Measurements from ENCODE around the gene OAS2.

The OAS2 gene

GRCh38 chr12:112964067-112964670 lies 14.2 kb upstream of the OAS2 start:
- H3K4me1 ChIP-seq (ENCODE audit: low read depth, poor library complexity, severe bottlenecking): no peaks in the 10 kb centered on the region
- no peak overlapping the region for H3K4me3 ChIP-seq (IDR thresholded peaks at IDR 0.05; ENCODE audit: insufficient read depth, low read depth, low read length)
- H3K27ac ChIP-seq: no peak overlapping the region
- H2AFZ ChIP-seq (ENCODE audit: low read depth): no peak overlapping the region
- no peaks in the 10 kb centered on the region for H3K36me3 ChIP-seq (ENCODE audit: insufficient read depth)
- no peak for TF ChIP-seq CTCF (conservative IDR thresholded peaks at IDR 0.05; ENCODE audit: low read depth, low read length)
- no peak overlapping the region for H3K4me2 ChIP-seq
- no peak overlapping the region for H3K9ac ChIP-seq
- no peaks in the 10 kb centered on the region for H3K27me3 ChIP-seq (ENCODE audit: insufficient read depth, low read depth)
- no peaks in the 10 kb centered on the region for H4K20me1 ChIP-seq (ENCODE audit: insufficient read depth)
- no peaks in the 10 kb centered on the region for H3K79me2 ChIP-seq (ENCODE audit: insufficient read depth, low read depth)

GRCh38 chr12:112964915-112965314 lies 13.4 kb upstream of the OAS2 start:
- H3K9ac ChIP-seq: no peak overlapping the region
- no peak overlapping the region for H2AFZ ChIP-seq (ENCODE audit: low read depth)
- TF ChIP-seq CTCF (conservative IDR thresholded peaks at IDR 0.05; ENCODE audit: low read depth, low read length): no peak
- H3K4me3 ChIP-seq (IDR thresholded peaks at IDR 0.05; ENCODE audit: insufficient read depth, low read depth, low read length): no peak overlapping the region
- no peaks in the 10 kb centered on the region for H4K20me1 ChIP-seq (ENCODE audit: insufficient read depth)
- no peaks in the 10 kb centered on the region for H3K27me3 ChIP-seq (ENCODE audit: insufficient read depth, low read depth)
- H3K27ac ChIP-seq: no peak overlapping the region
- H3K79me2 ChIP-seq (ENCODE audit: insufficient read depth, low read depth): no peaks in the 10 kb centered on the region
- no peaks in the 10 kb centered on the region for H3K4me1 ChIP-seq (ENCODE audit: low read depth, poor library complexity, severe bottlenecking)
- H3K4me2 ChIP-seq: no peak overlapping the region
- no peaks in the 10 kb centered on the region for H3K36me3 ChIP-seq (ENCODE audit: insufficient read depth)

GRCh38 chr12:112965643-112966042 lies 12.7 kb upstream of the OAS2 start:
- H2AFZ ChIP-seq (ENCODE audit: low read depth): no peak overlapping the region
- no peaks in the 10 kb centered on the region for H4K20me1 ChIP-seq (ENCODE audit: insufficient read depth)
- no peak overlapping the region for H3K9ac ChIP-seq
- H3K4me1 ChIP-seq (ENCODE audit: low read depth, poor library complexity, severe bottlenecking): no peaks in the 10 kb centered on the region
- H3K36me3 ChIP-seq (ENCODE audit: insufficient read depth): no peaks in the 10 kb centered on the region
- H3K4me3 ChIP-seq (IDR thresholded peaks at IDR 0.05; ENCODE audit: insufficient read depth, low read depth, low read length): no peak overlapping the region
- H3K27me3 ChIP-seq (ENCODE audit: insufficient read depth, low read depth): no peaks in the 10 kb centered on the region
- no peaks in the 10 kb centered on the region for H3K79me2 ChIP-seq (ENCODE audit: insufficient read depth, low read depth)
- no peak for TF ChIP-seq CTCF (conservative IDR thresholded peaks at IDR 0.05; ENCODE audit: low read depth, low read length)
- no peak overlapping the region for H3K27ac ChIP-seq
- no peak overlapping the region for H3K4me2 ChIP-seq

- Histone ChIP-seq H3K36me3 (ENCODE audit: insufficient read depth) (no peaks in the 10 kb centered on the region), H3K4me3 (IDR thresholded peaks at IDR 0.05; ENCODE audit: insufficient read depth, low read depth, low read length) (no peak overlapping the region), H3K27me3 (ENCODE audit: insufficient read depth, low read depth) (no peaks in the 10 kb centered on the region), H3K79me2 (ENCODE audit: insufficient read depth, low read depth) (no peaks in the 10 kb centered on the region), H3K4me2 (no peak overlapping the region), H3K4me1 (ENCODE audit: low read depth, poor library complexity, severe bottlenecking) (no peaks in the 10 kb centered on the region), H2AFZ (ENCODE audit: low read depth) (no peak overlapping the region), H4K20me1 (ENCODE audit: insufficient read depth) (no peaks in the 10 kb centered on the region), H3K27ac (no peak overlapping the region), H3K9ac (no peak overlapping the region)
- TF ChIP-seq CTCF (conservative IDR thresholded peaks at IDR 0.05; ENCODE audit: low read depth, low read length): no peak
Measured at GRCh38 chr12:112967306-112967705, 11.0 kb upstream of the OAS2 start.
